CD4-positive, alpha-beta T cell treated with Interleukin-1 beta for 1 hour (primary cell): Measurements from ENCODE around the gene CERCAM.
"Not testable (repeated sequence)": the region's sequence is repeated elsewhere in the genome, so short reads cannot be mapped to it uniquely, and the experiment has no call there.

Experiments
- DNase-seq, 2 donors: peaks; one replicate each; pipeline ENCODE4 v3.0.0-alpha.2; 2020 to 2022

CERCAM gene

GRCh38 chr9:128393970-128394369 lies 26.7 kb upstream of the CERCAM start:
- no peak for DNase-seq

GRCh38 chr9:128394379-128395168 lies 26.1 kb upstream of the CERCAM start:
- no peak for DNase-seq

GRCh38 chr9:128396970-128397613 lies 23.6 kb upstream of the CERCAM start:
- no peak for DNase-seq

DNA sequence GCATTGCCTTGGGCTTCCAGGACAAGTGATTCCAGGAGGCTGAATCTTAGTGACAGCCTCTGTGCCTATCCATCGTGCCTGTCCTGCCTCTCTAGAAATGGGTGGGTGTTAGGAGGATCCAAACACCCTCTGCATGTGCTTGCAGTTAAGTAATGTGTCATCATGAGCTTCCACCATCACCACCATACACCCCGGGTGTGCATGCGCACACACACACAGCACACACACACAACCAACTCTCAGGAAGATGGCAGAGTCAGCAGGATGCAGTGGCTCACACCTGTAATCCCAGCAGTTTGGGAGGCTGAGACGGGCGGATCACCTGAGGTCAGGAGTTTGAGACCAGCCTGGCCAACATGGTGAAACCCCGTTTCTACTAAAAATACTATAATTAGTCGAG lies 22.8 kb upstream of the CERCAM start:
- no peak for DNase-seq

- DNase-seq = no peak
Measured at GRCh38 chr9:128399861-128400260, 20.8 kb upstream of the CERCAM start.

DNA sequence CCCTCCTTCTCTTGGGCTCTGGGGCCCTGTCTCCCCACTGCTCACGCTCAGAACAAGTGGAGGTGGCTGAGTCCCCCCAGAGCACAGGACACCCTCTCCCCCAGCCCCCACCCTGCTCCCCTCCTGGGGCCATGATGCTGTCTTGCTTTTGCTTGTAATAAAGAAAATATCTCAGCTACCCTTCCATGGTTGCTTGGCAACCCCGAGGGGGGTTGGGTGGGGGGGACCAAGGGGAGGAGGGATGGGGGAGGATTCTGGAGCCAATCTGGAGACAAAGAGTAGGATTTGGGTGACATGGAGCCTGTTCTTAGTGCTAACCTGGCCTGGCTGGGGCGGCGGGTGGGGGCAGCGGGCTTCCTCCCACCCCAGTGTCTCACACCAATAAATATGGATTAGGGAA lies 16.1 kb upstream of the CERCAM start:
- DNase-seq = no peak

- no peak for DNase-seq
Measured at GRCh38 chr9:128405077-128405779, 15.4 kb upstream of the CERCAM start.

DNA sequence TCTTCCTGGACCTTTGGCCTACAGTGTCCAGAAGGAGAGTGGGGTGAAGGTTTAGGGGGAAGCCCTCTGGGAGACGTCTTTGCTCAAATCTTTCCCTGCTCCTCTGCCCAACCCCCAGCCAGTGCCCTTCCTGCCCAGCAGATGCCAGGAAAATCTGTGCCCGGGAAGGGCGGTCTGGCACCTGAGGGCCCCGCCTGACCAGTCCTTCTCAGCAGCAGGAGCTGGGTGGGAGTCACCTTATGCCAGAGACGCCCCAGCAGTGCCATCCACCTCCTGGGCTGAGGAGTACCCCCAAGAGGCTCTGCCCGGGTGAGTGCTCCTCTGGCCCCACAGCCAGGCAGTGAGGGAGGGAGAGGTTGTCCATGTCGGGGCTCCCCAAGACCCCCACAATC lies 14.9 kb upstream of the CERCAM start:
- DNase-seq = no peak

DNA sequence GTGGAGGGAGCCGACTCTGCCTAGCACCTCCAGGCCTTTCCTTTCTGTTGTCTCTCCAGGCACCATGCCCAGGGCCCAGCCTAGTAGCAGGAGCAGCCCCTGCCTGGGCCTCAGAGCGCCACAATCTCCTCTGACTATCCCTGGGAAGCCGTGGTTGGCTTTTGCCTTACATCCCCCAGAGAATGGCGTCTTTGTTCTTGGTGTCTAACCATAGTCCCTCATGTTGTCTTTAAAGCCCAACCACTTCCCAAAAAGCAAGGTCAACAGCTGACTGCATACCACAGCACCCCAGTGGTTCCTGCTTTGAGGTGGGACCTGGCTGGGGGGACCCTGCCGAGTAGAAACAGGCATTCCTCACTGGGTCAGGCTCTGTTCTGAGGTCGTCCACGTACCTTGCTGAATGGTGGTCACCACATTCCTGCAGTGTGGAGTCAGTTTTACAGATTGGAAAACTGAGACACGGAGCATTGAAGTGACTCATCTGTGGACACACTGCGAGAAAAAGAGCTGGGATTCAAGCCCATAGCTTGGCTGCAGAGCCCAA lies 13.7 kb upstream of the CERCAM start:
- no peak for DNase-seq

- no peak for DNase-seq
Measured at GRCh38 chr9:128408963-128409431, 11.7 kb upstream of the CERCAM start.

DNA sequence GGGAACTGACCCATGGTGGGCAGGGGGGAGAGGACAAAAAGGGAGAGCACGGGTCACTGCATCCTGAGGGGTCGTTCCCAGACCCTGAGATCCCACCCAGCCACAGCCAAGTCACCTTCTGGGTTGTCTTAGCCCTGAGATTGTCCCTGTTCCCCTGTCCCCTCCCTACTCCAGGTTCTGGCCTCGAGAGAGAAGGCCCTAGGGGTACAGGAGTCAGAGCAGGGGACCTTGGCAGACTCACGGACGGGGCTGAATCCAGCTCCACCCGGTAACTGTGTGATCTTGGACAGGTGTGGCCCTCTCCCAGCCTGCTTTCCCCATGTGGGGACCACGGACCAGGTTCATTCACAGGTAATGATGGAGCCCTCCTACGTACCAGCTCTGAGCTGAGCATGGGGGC lies 11.2 kb upstream of the CERCAM start:
- no peak for DNase-seq

DNA sequence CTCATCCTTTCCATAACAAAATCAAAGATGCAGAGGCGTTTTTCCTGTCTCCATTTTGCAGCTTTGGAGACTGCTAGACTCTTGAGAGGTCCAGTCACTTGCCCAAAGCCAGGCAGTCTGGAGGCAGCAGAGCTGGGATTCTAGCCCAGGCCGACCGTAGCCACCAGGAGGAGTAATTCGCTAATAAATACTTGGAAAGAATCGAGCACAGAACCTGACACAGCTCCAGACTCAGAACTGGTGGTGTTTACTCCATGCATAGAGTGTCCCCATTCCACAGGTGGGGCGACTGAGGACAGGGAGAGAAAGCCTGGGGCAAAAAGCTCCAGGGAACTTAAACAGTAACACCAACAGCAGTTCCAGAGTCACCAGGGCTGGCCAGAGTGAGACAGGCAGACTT lies 10.7 kb upstream of the CERCAM start:
- no peak for DNase-seq

DNA sequence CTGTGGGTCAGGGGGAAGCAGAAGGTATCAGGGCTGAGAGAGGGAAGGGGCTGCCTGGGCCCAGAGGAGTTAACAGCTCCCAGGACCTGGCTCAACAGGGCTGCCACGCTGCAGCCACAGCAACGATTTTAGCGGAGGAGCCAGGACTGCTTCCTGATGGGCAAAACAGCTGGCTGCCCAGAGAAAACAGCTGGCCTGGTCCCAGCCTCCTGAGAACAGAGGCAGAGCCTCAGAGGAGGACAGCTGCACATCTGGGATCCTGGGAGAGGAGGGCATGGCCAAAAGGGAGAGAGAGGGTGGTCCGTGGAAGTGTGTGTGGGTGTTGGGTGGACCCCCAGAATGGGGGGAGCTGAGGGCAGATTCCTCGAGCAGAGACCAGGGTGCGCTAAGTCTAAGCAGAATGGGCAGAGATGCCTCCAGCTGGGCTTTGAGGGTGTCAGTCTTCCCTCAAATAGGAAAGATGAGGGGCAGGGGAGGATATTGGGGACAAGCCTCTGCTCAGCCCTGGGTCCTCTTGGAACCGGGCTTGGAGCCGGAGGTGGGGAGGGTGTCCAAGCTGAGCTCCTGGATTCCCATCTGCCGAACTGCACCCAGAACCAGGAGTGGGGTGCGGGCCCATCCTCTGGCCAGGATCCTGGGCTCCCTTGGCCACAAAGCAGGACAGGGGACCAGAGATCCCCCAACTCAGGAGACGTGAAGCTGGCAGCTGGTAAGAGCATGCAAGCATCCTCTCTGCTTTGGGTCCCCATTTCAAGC lies 9.1 kb upstream of the CERCAM start:
- no peak for DNase-seq

GRCh38 chr9:128412120-128412790 lies 8.4 kb upstream of the CERCAM start:
- peak; percentile 41 to 50 for DNase-seq

DNA sequence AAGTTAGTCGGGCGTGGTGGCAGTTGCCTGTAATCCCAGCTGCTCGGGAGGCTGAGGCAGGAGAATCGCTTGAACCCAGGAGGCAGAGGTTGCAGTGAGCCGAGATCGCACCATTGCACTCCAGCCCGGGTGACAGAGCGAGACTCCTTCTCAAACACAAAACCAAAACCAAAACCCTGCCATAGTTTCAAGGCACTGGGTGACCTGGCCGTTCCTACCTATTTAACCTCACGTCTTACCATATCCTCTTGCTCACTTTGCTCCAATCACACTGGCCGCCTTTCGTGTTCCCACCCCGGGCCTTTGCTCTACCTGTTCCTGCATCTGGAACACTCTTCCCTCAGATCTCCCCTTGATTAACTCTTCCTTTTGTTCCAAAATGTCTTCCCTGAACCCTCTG lies 6.9 kb upstream of the CERCAM start:
- DNase-seq = not testable (repeated sequence)

DNA sequence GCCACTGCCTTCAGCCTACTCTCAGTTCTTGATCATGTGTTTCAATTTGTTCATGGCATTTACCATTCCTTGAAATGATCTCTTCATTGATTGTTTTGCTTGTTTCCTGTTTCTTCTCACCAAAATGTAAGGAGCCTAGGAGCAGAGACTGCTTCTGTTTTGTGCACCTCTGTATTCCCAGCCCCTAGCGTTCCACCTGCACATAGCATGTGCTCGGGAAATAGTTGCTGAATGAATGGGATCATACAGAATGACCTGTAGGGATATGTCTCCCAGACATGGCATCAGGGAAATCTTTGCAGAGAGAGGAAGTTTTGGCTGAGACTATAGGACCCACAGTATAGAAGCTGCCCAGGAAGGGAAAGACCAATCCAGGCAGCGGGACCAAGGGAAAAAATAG lies 6.2 kb upstream of the CERCAM start:
- DNase-seq = no peak

DNA sequence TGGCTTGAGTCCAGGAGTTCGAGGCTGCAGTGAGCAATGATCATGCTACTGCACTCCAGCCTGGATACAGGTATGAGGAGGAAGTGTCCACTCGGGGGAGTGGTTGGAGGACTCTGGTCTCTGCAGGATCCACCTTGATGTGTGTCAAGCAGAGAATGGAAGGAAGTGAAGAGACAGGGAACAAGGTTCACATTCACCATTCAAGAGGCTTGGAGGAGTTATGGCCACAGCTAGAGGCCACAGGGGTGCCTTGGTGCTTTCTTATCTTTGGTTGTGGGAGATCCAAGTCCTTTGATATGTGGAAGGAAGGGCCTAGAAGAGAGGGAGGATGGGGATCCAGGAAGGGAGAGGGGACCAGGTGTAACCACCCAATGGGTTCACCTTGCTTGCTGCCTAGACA lies 5.4 kb upstream of the CERCAM start:
- DNase-seq = no peak

DNA sequence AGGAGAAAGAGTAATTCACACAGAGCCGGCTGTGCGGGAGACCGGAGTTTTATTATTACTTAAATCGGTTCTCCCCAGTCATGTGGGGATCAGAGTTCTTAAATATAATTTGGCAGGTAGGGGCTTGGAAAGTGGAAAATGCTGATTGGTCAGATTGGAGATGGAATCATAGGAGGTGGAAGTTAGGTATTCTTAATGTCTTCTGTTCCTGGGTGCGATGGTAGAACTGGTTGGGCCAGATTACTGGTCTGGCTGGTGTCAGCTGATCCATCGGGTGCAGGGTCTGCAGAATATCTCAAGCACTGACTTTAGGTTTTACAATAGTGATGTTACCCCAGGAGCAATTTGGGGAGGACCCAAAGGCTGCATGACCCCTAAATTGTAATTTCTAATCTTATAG lies 4.6 kb upstream of the CERCAM start:
- DNase-seq = no peak

DNA sequence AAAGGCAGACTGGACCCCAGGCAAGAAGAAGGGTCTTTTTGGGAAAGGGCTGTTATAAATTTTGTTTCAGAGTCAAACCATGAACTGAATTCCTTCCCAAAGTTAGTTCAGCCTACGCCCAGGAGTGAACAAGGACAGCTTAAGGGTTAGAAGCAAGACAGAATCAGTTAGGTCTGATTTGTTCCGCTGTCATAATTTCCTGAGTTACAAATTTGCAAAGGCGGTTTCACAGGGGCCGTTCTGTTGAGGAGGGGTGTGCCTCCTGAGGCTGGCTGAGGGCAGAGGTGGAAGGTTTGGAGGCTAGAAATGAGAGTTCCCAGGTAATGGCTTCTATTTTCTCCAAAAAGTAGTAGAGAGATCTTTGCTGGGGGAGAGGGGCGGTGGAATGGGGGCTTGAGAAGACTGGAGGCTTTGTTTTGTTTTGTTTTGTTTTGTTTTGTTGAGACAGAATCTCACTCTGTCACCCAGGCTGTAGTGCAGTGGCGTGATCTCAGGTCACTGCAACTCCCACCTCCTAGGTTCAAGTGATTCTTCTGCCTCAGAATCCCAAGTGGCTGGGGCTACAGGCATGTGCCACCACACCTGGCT lies 4.1 kb upstream of the CERCAM start:
- no peak for DNase-seq

- no peak for DNase-seq
Measured at GRCh38 chr9:128419061-128419925, 1.4 kb upstream of the CERCAM start.
